ENCODE results near the gene ASB16. TPM values are rescaled to one million over a fixed set of nuclear protein-coding genes. Genes with fewer than 3 reads are reported as not detected.

The ASB16 gene
- total and polyA plus RNA-seq, 3 experiments from 2014 or later, result 0.10 to 0.11 TPM; not detected in 1

- H3K4me3 ChIP-seq (ENCODE audit: low read length), result no peak overlapping the region
- ChIA-PET POLR2A (no interaction called here), CTCF (interaction anchor here (1.4 kb wide), 1 partner anchor 10 kb away, joined by 3 read pairs; the partner anchor contains the start of gene TMUB2)
- Mint-ChIP-seq H3K4me3 (no peak overlapping the region), H3K4me1 (peaks cover 4 to 6% (median 4%) of the 10 kb centered on the region in 3 donors), H3K9me3 (no peaks in the 10 kb centered on the region), H3K27ac (peak overlapping the region in 1 of 8 donors; percentile 91), H3K27me3 (no peaks in the 10 kb centered on the region), H3K36me3 (peaks cover 8 to 43% (median 9%) of the 10 kb centered on the region in 3 donors)
- H3K9me3 ChIP-seq (ENCODE audit: low read length), result no peaks in the 10 kb centered on the region
- H3K4me1 ChIP-seq (ENCODE audit: insufficient read depth, low read length), result no peaks in the 10 kb centered on the region
- DNase-seq, result no peak
- no peak overlapping the region for H3K27ac ChIP-seq (ENCODE audit: low read depth, low read length)
- H3K27me3 ChIP-seq (ENCODE audit: insufficient read depth, low read length, poor library complexity, severe bottlenecking), result no peaks in the 10 kb centered on the region
- peaks cover 4% of the 10 kb centered on the region for H3K36me3 ChIP-seq (ENCODE audit: insufficient read depth, low read length)
Measured at GRCh38 chr17:44176671-44177501, 6.4 kb downstream of the ASB16 start.

DNA sequence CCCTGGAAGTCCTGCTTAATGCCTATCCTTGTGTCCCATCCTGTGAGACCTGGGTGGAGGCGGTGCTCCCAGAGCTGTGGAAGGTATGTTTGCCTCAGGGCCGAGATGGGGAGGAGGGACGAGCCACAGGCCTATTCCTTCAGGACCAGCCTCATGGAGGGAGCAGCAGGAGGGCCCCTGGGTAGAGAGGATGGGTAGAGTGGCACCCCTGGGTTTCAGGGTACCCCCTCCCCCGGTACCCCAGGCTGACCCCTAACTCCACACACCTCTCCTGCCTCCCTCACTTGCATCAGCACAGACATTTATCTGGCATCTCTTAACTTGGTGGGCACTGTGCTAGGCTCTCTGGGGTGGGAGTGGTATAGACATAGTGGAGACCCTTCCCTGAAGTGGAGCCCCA is 7.1 kb downstream of the ASB16 start:
- CTCF ChIA-PET, result no interaction called here
- Histone ChIP-seq H3K27ac (ENCODE audit: low read depth, low read length) (no peak overlapping the region), H3K4me1 (ENCODE audit: insufficient read depth, low read length) (no peaks in the 10 kb centered on the region), H3K9me3 (ENCODE audit: low read length) (no peaks in the 10 kb centered on the region), H3K27me3 (ENCODE audit: insufficient read depth, low read length, poor library complexity, severe bottlenecking) (no peaks in the 10 kb centered on the region), H3K36me3 (ENCODE audit: insufficient read depth, low read length) (peaks cover 11% of the 10 kb centered on the region), H3K4me3 (ENCODE audit: low read length) (no peak overlapping the region)
- no peak overlapping the region for H3K4me3 Mint-ChIP-seq
- H3K27me3 Mint-ChIP-seq, result no peaks in the 10 kb centered on the region
- peaks cover 9 to 50% (median 10%) of the 10 kb centered on the region in 3 donors for H3K36me3 Mint-ChIP-seq
- DNase-seq, result no peak
- POLR2A ChIA-PET, result no interaction called here
- no peaks in the 10 kb centered on the region for H3K9me3 Mint-ChIP-seq
- H3K4me1 Mint-ChIP-seq, result peaks cover 7 to 10% (median 7%) of the 10 kb centered on the region in 3 donors
- H3K27ac Mint-ChIP-seq, result peak overlapping the region in 1 of 8 donors; percentile 91

- DNase-seq, result no peak
- H3K27ac Mint-ChIP-seq, result peak overlapping the region in 1 of 8 donors; percentile 54
- ChIA-PET CTCF (no interaction called here), POLR2A (no interaction called here)
- Histone ChIP-seq H3K4me3 (ENCODE audit: low read length) (no peak overlapping the region), H3K36me3 (ENCODE audit: insufficient read depth, low read length) (peaks cover 11% of the 10 kb centered on the region), H3K9me3 (ENCODE audit: low read length) (no peaks in the 10 kb centered on the region), H3K27ac (ENCODE audit: low read depth, low read length) (no peak overlapping the region), H3K4me1 (ENCODE audit: insufficient read depth, low read length) (no peaks in the 10 kb centered on the region), H3K27me3 (ENCODE audit: insufficient read depth, low read length, poor library complexity, severe bottlenecking) (no peaks in the 10 kb centered on the region)
- peaks cover 9 to 54% (median 10%) of the 10 kb centered on the region in 3 donors for H3K36me3 Mint-ChIP-seq
- no peaks in the 10 kb centered on the region for H3K27me3 Mint-ChIP-seq
- H3K4me3 Mint-ChIP-seq, result no peak overlapping the region
- peaks cover 7 to 10% (median 8%) of the 10 kb centered on the region in 3 donors for H3K4me1 Mint-ChIP-seq
- no peaks in the 10 kb centered on the region for H3K9me3 Mint-ChIP-seq
Measured at GRCh38 chr17:44178133-44178532, 7.6 kb downstream of the ASB16 start.

DNA sequence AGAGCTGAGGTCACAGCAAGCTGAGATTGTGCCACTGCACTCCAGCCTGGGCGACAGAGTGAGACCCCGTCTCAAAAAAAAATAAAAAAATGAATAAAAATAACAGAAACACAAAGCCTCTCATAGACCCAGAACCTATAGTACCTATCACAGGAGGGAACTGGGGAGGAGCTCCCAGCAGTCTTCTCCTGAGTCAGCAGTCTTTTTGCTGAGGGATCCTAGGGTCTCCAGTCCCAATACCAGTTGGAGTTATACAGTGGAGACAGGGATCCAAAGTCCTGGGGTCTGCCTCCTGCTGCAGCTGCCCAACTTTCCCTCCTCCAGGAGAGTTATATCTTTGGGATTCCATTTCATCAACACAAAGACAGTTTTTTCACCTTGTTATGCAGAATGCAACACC is 12.5 kb downstream of the ASB16 start:
- H3K4me3 Mint-ChIP-seq, result peak overlapping the region in 3 of 7 donors; percentile 26 to 63 (median 44)
- H3K27me3 Mint-ChIP-seq, result peaks cover 0 to 2% of the 10 kb centered on the region in 2 donors
- Histone ChIP-seq H3K4me3 (ENCODE audit: low read length) (no peak overlapping the region), H3K4me1 (ENCODE audit: insufficient read depth, low read length) (peaks cover 29% of the 10 kb centered on the region), H3K9me3 (ENCODE audit: low read length) (no peaks in the 10 kb centered on the region), H3K36me3 (ENCODE audit: insufficient read depth, low read length) (peaks cover 11% of the 10 kb centered on the region), H3K27me3 (ENCODE audit: insufficient read depth, low read length, poor library complexity, severe bottlenecking) (no peaks in the 10 kb centered on the region), H3K27ac (ENCODE audit: low read depth, low read length) (no peak overlapping the region)
- no peak for DNase-seq
- H3K4me1 Mint-ChIP-seq, result peaks cover 36 to 48% (median 39%) of the 10 kb centered on the region in 3 donors
- CTCF ChIA-PET, result interaction anchor here (0.9 to 2.6 kb wide), 5 partner anchors 8 to 163 kb away, joined by 3 to 7 read pairs (median 4); partner anchors contain the start of gene GRN
- H3K36me3 Mint-ChIP-seq, result peaks cover 6 to 58% (median 10%) of the 10 kb centered on the region in 3 donors
- H3K27ac Mint-ChIP-seq, result peak overlapping the region in 1 of 8 donors; percentile 61
- POLR2A ChIA-PET, result no interaction called here
- no peaks in the 10 kb centered on the region for H3K9me3 Mint-ChIP-seq

DNA sequence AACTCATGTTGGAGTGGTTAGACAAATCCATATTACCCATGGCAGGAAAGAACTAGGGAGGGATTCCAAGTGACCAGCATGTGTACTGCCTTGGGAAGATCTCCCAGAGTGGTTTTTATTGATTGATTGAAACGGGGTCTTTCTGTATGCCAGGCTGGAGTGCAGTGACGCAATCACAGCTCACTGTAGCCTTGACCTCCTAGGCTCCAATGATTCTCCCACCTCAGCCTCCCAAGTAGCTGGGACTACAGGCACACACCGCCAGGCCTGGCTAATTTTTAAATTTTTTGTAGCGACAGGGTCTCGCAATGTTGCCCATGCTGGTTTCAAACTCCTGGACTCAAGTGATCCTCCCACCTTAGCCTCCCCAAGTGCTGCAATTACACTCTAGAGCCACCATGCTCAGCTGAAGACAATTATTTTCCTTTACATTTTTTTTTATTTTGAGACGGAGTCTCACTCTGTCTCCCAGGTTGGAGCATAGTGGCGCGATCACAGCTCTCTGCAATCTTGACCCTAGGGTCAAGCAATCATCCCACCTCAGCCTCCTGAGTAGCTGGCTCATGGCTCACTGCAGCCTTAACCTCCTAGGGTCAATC is 13.8 kb downstream of the ASB16 start:
- Histone ChIP-seq H3K4me1 (ENCODE audit: insufficient read depth, low read length) (peaks cover 35% of the 10 kb centered on the region), H3K4me3 (ENCODE audit: low read length) (no peak overlapping the region), H3K36me3 (ENCODE audit: insufficient read depth, low read length) (peaks cover 11% of the 10 kb centered on the region), H3K27me3 (ENCODE audit: insufficient read depth, low read length, poor library complexity, severe bottlenecking) (no peaks in the 10 kb centered on the region), H3K27ac (ENCODE audit: low read depth, low read length) (no peak overlapping the region), H3K9me3 (ENCODE audit: low read length) (no peaks in the 10 kb centered on the region)
- H3K36me3 Mint-ChIP-seq, result peaks cover 3 to 56% (median 5%) of the 10 kb centered on the region in 3 donors
- H3K27me3 Mint-ChIP-seq, result peaks cover 0 to 2% of the 10 kb centered on the region in 2 donors
- POLR2A ChIA-PET, result interaction anchor here (0.6 to 4.6 kb wide), 3 partner anchors 15 to 178 kb away, joined by 4 to 35 read pairs (median 33); partner anchors contain the start of genes ATXN7L3 and HDAC5
- peak overlapping the region in 6 of 7 donors; percentile 22 to 100 (median 86) for H3K4me3 Mint-ChIP-seq
- peak overlapping the region in 4 of 8 donors; percentile 24 to 95 (median 77) for H3K27ac Mint-ChIP-seq
- CTCF ChIA-PET, result interaction anchor here (1.1 to 2.9 kb wide), 8 partner anchors 9 to 246 kb away, joined by 3 to 15 read pairs (median 4); partner anchors contain the start of gene GRN
- H3K4me1 Mint-ChIP-seq, result peaks cover 41 to 58% (median 49%) of the 10 kb centered on the region in 3 donors
- H3K9me3 Mint-ChIP-seq, result no peaks in the 10 kb centered on the region
- no peak for DNase-seq

- Histone ChIP-seq H3K36me3 (ENCODE audit: insufficient read depth, low read length) (peaks cover 16% of the 10 kb centered on the region), H3K9me3 (ENCODE audit: low read length) (no peaks in the 10 kb centered on the region), H3K4me3 (ENCODE audit: low read length) (peak within 1 kb of the TSS; percentile 100), H3K27ac (ENCODE audit: low read depth, low read length) (peak within 1 kb of the TSS; percentile 100), H3K27me3 (ENCODE audit: insufficient read depth, low read length, poor library complexity, severe bottlenecking) (no peaks in the 10 kb centered on the region), H3K4me1 (ENCODE audit: insufficient read depth, low read length) (peaks cover 35% of the 10 kb centered on the region)
- DNase-seq, result peak; percentile 99 to 100 (median 99)
- Mint-ChIP-seq H3K9me3 (no peaks in the 10 kb centered on the region), H3K27ac (peak within 1 kb of the TSS; percentile 89 to 100 (median 100)), H3K4me1 (peaks cover 44 to 58% (median 56%) of the 10 kb centered on the region in 3 donors), H3K36me3 (peaks cover 5 to 68% (median 7%) of the 10 kb centered on the region in 3 donors), H3K27me3 (peaks cover 0 to 2% of the 10 kb centered on the region in 2 donors), H3K4me3 (peak within 1 kb of the TSS; percentile 90 to 100 (median 99))
- CTCF ChIA-PET, result interaction anchor here (0.8 to 2.9 kb wide), 12 partner anchors 10 to 243 kb away, joined by 3 to 15 read pairs (median 4); partner anchors contain the start of genes FAM171A2 and GRN
- POLR2A ChIA-PET, result interaction anchor here (0.6 to 4.6 kb wide), 13 partner anchors 9 to 1843 kb away, joined by 3 to 50 read pairs (median 6); partner anchors contain the start of genes ATXN7L3, HDAC5, RPL27 and UBTF
Measured at GRCh38 chr17:44186307-44187130, 16.0 kb downstream of the ASB16 start, which contains the start of gene TMUB2. TMUB2 (plus strand) TSS chr17:44186972; CDS start chr17:44187709, 737 bp downstream.
